ENCODE data around the gene TBX15.

DNA sequence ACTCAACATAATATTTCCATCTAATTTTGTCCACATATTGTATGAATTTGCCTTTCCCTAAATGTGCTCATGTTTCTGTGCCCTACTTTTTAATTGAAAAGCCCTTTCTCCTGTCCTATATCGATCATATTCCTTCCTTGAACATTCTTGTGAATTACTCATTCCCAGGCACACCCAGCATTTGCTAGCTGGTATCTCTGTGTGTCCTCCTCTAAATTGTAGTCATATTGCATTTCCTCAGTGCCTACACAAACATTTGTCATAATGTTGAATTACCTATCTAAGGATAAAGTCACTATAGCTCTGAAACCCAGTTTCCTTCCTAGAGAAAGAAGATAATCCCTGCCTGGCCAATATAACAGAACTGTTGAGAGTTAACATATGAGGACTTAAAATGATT lies 39.6 kb upstream of the TBX15 start:
- TF ChIP-seq ZNF274 (IDR thresholded peaks at IDR 0.05; ENCODE audit: low read depth, low read length), result no peak
- no peak for TF ChIP-seq SUZ12 (IDR thresholded peaks at IDR 0.05; ENCODE audit: extremely low read depth, insufficient read depth, insufficient read length)

Measured in NT2/D1 (cell line).